A673 (cell line): ENCODE results near the gene TMEM184A. TPM values are rescaled to one million over a fixed set of nuclear protein-coding genes. Genes with fewer than 3 reads are reported as not detected.

Source experiments
- BruUV-seq: library from RNA; stranded (reverse); fragments of 400-500 nt; replicated peaks from 2 replicates; lab custom pipeline; 2021; lab: Mats Ljungman, UMichigan
- CTCF ChIA-PET: fragments of 300-600 bp; sonication (Branson Sonifier 250); formaldehyde crosslinking; loops from one replicate; lab custom pipeline; 2022; ENCODE audit warnings: antibody characterized with exemption; lab: Charles Lee
- POLR2A ChIA-PET: fragments of 300-600 bp; sonication (Branson Sonifier 250); formaldehyde crosslinking; loops from one replicate; lab custom pipeline; 2022; ENCODE audit warnings: antibody characterized with exemption; ENCODE audit not compliant: low non-redundant PET; lab: Charles Lee
- DNase-seq: peaks from one replicate; pipeline ENCODE4 v3.0.0-alpha.2; 2015; ENCODE audit warnings: low spot score
- H3K27ac ChIP-seq: fragments of 200-600 bp; sonication (generic); 2 replicates; pipeline ENCODE4 v1.5.1; 2016; ENCODE audit warnings: mixed run types, low read depth, mild to moderate bottlenecking, mixed read lengths, antibody characterized with exemption, low read length; ENCODE audit not compliant: poor library complexity, severe bottlenecking
- H3K27me3 ChIP-seq: fragments of 200-600 bp; sonication (generic); replicated peaks from 2 replicates; pipeline ENCODE4 v1.6.1; 2017; ENCODE audit warnings: mixed run types, low read depth, mild to moderate bottlenecking, mixed read lengths, antibody characterized with exemption, low read length; ENCODE audit not compliant: insufficient read depth, poor library complexity
- H3K36me3 ChIP-seq: fragments of 200-600 bp; sonication (generic); 2 replicates; pipeline ENCODE4 v1.6.1; 2016; ENCODE audit warnings: mixed run types, mild to moderate bottlenecking, mixed read lengths, antibody characterized with exemption, low read length; ENCODE audit not compliant: insufficient read depth, poor library complexity, severe bottlenecking
- H3K4me1 ChIP-seq: fragments of 200-600 bp; sonication (generic); 2 replicates; pipeline ENCODE4 v1.6.1; 2017; ENCODE audit warnings: mixed run types, mild to moderate bottlenecking, mixed read lengths, antibody characterized with exemption, low read length; ENCODE audit not compliant: insufficient read depth, poor library complexity, severe bottlenecking
- H3K4me3 ChIP-seq: fragments of 200-600 bp; sonication (generic); 2 replicates; pipeline ENCODE4 v1.5.1; 2016; ENCODE audit warnings: low read depth, mixed run types, mild to moderate bottlenecking, mixed read lengths, low read length; ENCODE audit not compliant: poor library complexity, severe bottlenecking
- H3K9me3 ChIP-seq: fragments of 200-600 bp; sonication (generic); 2 replicates; pipeline ENCODE4 v1.6.1; 2016; ENCODE audit warnings: mixed run types, low read depth, mild to moderate bottlenecking, mixed read lengths, antibody characterized with exemption, low read length; ENCODE audit not compliant: poor library complexity, severe bottlenecking
- CTCF ChIP-seq: fragments of 300-800, 200-600 bp; sonication (generic); conservative IDR thresholded peaks from 2 replicates; pipeline ENCODE4 v1.5.1; 2017; ENCODE audit warnings: low read depth, mild to moderate bottlenecking, antibody characterized with exemption, low read length, moderate library complexity, mixed read lengths
- EZH2 ChIP-seq: fragments of 200-600 bp; sonication (generic); IDR thresholded peaks from 2 replicates; pipeline ENCODE4 v1.6.1; 2017; ENCODE audit warnings: borderline replicate concordance, low read depth, mild to moderate bottlenecking, mixed read lengths, antibody characterized with exemption, low read length; ENCODE audit not compliant: poor library complexity, severe bottlenecking
- intact Hi-C: fragments of 100-400 bp; cut with micrococcal nuclease; formaldehyde crosslinking; loops from one replicate; pipeline ENCODE4 v1.10.0; 2022; ENCODE audit not compliant: unreplicated experiment
- total RNA-seq: library from RNA; stranded (reverse); gene quantifications from 2 replicates; pipeline ENCODE4 v1.2.3, GENCODE V29; 2021

TMEM184A gene
- total RNA-seq, 1 experiment from 2014 or later = not detected

GRCh38 chr7:1550005-1550845 lies 5.8 kb downstream of the TMEM184A start:
- intact Hi-C loops = no loop called here
- no peak for TF ChIP-seq CTCF
- no peak for TF ChIP-seq EZH2
- BruUV-seq = no TSS peak
- Histone ChIP-seq H3K4me3 (no peak overlapping the region), H3K27me3 (no peaks in the 10 kb centered on the region), H3K36me3 (no peaks in the 10 kb centered on the region), H3K27ac (no peak overlapping the region), H3K9me3 (no peaks in the 10 kb centered on the region), H3K4me1 (no peaks in the 10 kb centered on the region)
- DNase-seq = no peak
- CTCF ChIA-PET = no interaction called here
- POLR2A ChIA-PET = no interaction called here

GRCh38 chr7:1549357-1550004 lies 6.5 kb downstream of the TMEM184A start:
- no peaks in the 10 kb centered on the region for H3K36me3 ChIP-seq
- no peak for TF ChIP-seq CTCF
- TF ChIP-seq EZH2 = no peak
- no TSS peak for BruUV-seq
- H3K9me3 ChIP-seq = no peaks in the 10 kb centered on the region
- no peak overlapping the region for H3K27ac ChIP-seq
- H3K4me3 ChIP-seq = no peak overlapping the region
- no peaks in the 10 kb centered on the region for H3K27me3 ChIP-seq
- CTCF ChIA-PET = no interaction called here
- H3K4me1 ChIP-seq = no peaks in the 10 kb centered on the region
- intact Hi-C loops = no loop called here
- no peak for DNase-seq
- POLR2A ChIA-PET = no interaction called here

- H3K9me3 ChIP-seq = no peaks in the 10 kb centered on the region
- no peaks in the 10 kb centered on the region for H3K27me3 ChIP-seq
- POLR2A ChIA-PET = no interaction called here
- BruUV-seq = no TSS peak
- CTCF ChIA-PET = no interaction called here
- H3K4me3 ChIP-seq = no peak overlapping the region
- no peaks in the 10 kb centered on the region for H3K4me1 ChIP-seq
- no peak overlapping the region for H3K27ac ChIP-seq
- TF ChIP-seq CTCF = no peak
- TF ChIP-seq EZH2 = no peak
- H3K36me3 ChIP-seq = no peaks in the 10 kb centered on the region
- intact Hi-C loops = no loop called here
- no peak for DNase-seq
Observed at GRCh38 chr7:1548944-1549343, 7.1 kb downstream of the TMEM184A start.
